GM23248 (cell line): Measurements from ENCODE around the gene PREB.

Experiments
- EZH2 ChIP-seq: fragments of 200-600 bp; sonication (generic); IDR thresholded peaks from 2 replicates; pipeline ENCODE4 v1.6.1; 2018; ENCODE audit warnings: antibody characterized with exemption, mild to moderate bottlenecking; ENCODE audit not compliant: insufficient read depth, poor library complexity, severe bottlenecking
- EZH2phosphoT487 ChIP-seq: fragments of 200-600 bp; sonication (generic); IDR thresholded peaks from 2 replicates; pipeline ENCODE4 v1.6.1; 2018; ENCODE audit warnings: antibody characterized with exemption, moderate library complexity, mild to moderate bottlenecking, low read depth; ENCODE audit not compliant: insufficient read depth

- TF ChIP-seq EZH2phosphoT487 = no peak
- no peak for TF ChIP-seq EZH2
Measured at GRCh38 chr2:27134781-27135477, 493 bp upstream of the PREB start.
